ENCODE measurements around the gene B4GALT1.
A peak's percentile ranks its signal among the peaks of the same experiment; 100 is the strongest.
"Not testable (repeated sequence)": the region's sequence is repeated elsewhere in the genome, so short reads cannot be mapped to it uniquely, and the experiment has no call there.

The B4GALT1 gene

DNA sequence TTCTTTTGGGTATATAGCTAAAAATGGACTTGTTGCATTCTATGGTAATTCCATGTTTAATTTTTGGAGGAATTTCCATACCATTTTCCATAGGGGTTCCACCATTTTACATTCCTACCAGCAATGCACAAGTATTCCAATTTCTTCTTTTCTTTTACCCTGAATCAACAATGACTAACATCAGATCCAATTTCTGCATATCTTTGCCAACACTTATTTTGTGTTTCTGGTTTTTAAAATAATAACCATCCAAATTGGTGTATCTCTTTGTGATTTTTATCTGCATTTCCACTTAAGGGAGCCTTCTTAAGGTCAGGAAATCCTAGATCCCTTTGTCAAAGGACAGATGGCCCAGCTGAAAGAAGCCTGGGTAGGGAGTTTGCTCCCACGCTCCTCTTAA lies 61.2 kb downstream of the B4GALT1 start:
- H3K27me3 Mint-ChIP-seq (ENCODE audit: low read depth): no peaks in the 10 kb centered on the region
- H3K9me3 Mint-ChIP-seq: no peaks in the 10 kb centered on the region
- no peak overlapping the region for H3K27ac Mint-ChIP-seq
- no peak overlapping the region for H3K4me3 Mint-ChIP-seq
- H3K36me3 Mint-ChIP-seq (ENCODE audit: low read depth): peaks cover 3% of the 10 kb centered on the region
- peaks cover 6% of the 10 kb centered on the region for H3K4me1 Mint-ChIP-seq (ENCODE audit: low read depth)

GRCh38 chr9:33105504-33105903 lies 61.6 kb downstream of the B4GALT1 start:
- H3K9me3 Mint-ChIP-seq: no peaks in the 10 kb centered on the region
- peaks cover 6% of the 10 kb centered on the region for H3K4me1 Mint-ChIP-seq (ENCODE audit: low read depth)
- H3K27me3 Mint-ChIP-seq (ENCODE audit: low read depth): no peaks in the 10 kb centered on the region
- H3K36me3 Mint-ChIP-seq (ENCODE audit: low read depth): peaks cover 3% of the 10 kb centered on the region
- H3K27ac Mint-ChIP-seq: no peak overlapping the region
- no peak overlapping the region for H3K4me3 Mint-ChIP-seq

DNA sequence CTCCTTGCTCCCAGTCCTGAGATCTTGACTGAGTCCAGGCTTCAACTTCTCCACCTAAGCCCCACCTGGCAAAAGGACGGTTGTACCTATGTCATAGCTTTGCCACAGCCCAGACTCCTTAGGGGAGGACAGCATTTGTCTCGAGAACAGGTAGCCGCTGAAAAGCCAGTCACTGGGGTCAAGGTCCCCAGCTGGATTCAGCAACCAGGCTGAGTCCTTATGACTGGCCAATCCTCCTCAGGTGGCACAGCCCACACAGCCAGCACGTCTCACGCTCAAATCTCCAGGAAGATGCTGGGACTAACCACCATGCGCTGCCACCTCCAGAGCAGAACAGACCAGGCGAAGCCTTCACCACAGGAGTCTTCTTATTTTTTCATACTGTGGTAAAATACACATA lies 62.7 kb downstream of the B4GALT1 start:
- no peak overlapping the region for H3K4me3 Mint-ChIP-seq
- H3K27ac Mint-ChIP-seq: no peak overlapping the region
- H3K9me3 Mint-ChIP-seq: no peaks in the 10 kb centered on the region

DNA sequence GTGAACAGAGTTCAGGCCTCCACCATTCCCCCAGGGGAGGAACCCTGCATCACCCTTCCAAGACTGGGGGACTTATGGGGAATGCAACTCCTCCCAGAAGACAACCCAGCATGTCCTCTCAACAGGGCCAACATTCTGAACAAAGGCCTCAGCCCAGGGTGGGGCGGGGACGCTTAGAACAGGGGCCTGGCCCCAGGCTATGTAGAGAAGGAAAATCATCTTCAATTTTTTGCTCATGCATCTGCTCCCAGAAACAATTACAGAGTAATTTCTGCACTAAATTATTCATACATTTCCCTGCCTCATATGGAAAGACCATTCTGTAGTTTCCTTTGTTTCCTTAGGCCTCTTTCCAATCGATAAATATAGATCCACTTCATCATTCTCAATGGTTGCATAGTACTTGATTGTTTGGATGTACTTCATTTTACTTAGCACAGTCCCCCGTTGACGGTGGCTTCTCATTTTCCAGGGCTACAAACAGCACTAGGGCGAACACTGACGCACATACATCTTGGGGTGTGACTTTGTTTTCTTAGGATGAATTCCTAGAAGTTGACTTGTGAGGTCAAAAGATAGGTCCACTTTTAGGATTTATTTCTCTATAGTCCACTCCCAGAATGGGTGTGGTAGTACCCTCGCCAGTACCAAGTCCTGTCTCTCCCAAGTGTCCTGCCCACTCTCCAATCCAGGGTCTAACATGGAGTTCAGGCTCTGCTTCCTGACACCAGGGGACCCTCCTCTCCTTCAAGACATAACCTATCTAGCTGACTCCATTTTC lies 63.4 kb downstream of the B4GALT1 start:
- no peak overlapping the region for H3K4me3 Mint-ChIP-seq
- no peak overlapping the region for H3K27ac Mint-ChIP-seq
- no peaks in the 10 kb centered on the region for H3K36me3 Mint-ChIP-seq (ENCODE audit: low read depth)
- no peaks in the 10 kb centered on the region for H3K27me3 Mint-ChIP-seq (ENCODE audit: low read depth)
- peaks cover 4% of the 10 kb centered on the region for H3K4me1 Mint-ChIP-seq (ENCODE audit: low read depth)
- H3K9me3 Mint-ChIP-seq: no peaks in the 10 kb centered on the region

More for the DNA sequence above, 62.7 kb downstream of the B4GALT1 start:
- Mint-ChIP-seq H3K36me3 (ENCODE audit: low read depth) (no peaks in the 10 kb centered on the region), H3K4me1 (ENCODE audit: low read depth) (peaks cover 4% of the 10 kb centered on the region), H3K27me3 (ENCODE audit: low read depth) (no peaks in the 10 kb centered on the region)

DNA sequence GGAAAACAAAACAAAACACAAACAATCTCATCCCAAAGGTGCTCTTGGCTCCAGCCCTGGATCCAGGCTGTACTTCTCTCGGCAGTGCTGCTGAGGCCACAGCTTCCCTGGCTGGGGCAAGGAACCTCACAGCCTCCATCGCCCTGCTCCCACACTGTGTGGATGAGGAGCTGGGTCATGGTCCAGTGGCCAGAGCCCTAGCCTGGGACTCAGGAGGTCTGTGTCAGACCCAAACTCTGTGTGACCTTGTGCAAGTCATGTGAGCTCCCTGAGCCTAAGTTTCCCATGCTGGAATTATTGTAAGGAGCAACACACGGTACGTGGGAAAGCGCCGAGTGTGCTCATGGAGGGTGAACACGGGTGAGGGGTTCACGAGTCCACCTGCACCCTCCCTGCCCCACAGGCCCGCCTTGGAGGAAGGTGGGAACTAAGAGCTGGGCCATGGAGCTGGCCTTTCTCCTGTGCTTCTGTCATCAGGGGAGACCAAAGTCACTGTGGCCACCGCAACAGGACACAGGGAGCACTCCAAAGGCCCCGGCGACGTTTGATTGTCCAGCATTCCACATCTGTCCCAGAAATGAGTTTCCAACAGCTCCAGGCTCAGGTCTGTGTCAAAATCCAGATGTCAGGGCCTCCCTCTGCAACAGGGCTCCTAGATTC lies 64.5 kb downstream of the B4GALT1 start:
- peaks cover 4% of the 10 kb centered on the region for H3K4me1 Mint-ChIP-seq (ENCODE audit: low read depth)
- no peak overlapping the region for H3K4me3 Mint-ChIP-seq

GRCh38 chr9:33101104-33101951 lies 65.8 kb downstream of the B4GALT1 start:
- H3K9me3 Mint-ChIP-seq: no peaks in the 10 kb centered on the region
- no peak overlapping the region for H3K27ac Mint-ChIP-seq

More for the DNA sequence above, 64.5 kb downstream of the B4GALT1 start:
- H3K9me3 Mint-ChIP-seq: no peaks in the 10 kb centered on the region
- no peak overlapping the region for H3K27ac Mint-ChIP-seq
- H3K27me3 Mint-ChIP-seq (ENCODE audit: low read depth): no peaks in the 10 kb centered on the region
- no peaks in the 10 kb centered on the region for H3K36me3 Mint-ChIP-seq (ENCODE audit: low read depth)

GRCh38 chr9:33099754-33100153 lies 67.4 kb downstream of the B4GALT1 start:
- H3K27ac Mint-ChIP-seq: no peak overlapping the region
- no peaks in the 10 kb centered on the region for H3K36me3 Mint-ChIP-seq (ENCODE audit: low read depth)
- no peaks in the 10 kb centered on the region for H3K4me1 Mint-ChIP-seq (ENCODE audit: low read depth)
- no peaks in the 10 kb centered on the region for H3K27me3 Mint-ChIP-seq (ENCODE audit: low read depth)
- H3K4me3 Mint-ChIP-seq: no peak overlapping the region
- no peaks in the 10 kb centered on the region for H3K9me3 Mint-ChIP-seq

More at GRCh38 chr9:33101104-33101951, 65.8 kb downstream of the B4GALT1 start:
- Mint-ChIP-seq H3K4me1 (ENCODE audit: low read depth) (peaks cover under 1% of the 10 kb centered on the region), H3K36me3 (ENCODE audit: low read depth) (no peaks in the 10 kb centered on the region), H3K4me3 (no peak overlapping the region), H3K27me3 (ENCODE audit: low read depth) (no peaks in the 10 kb centered on the region)

- Mint-ChIP-seq H3K27me3 (ENCODE audit: low read depth) (no peaks in the 10 kb centered on the region), H3K36me3 (ENCODE audit: low read depth) (no peaks in the 10 kb centered on the region), H3K4me3 (no peak overlapping the region), H3K9me3 (no peaks in the 10 kb centered on the region), H3K27ac (no peak overlapping the region), H3K4me1 (ENCODE audit: low read depth) (peaks cover 9% of the 10 kb centered on the region)
These were observed 69.9 kb downstream of the B4GALT1 start for GRCh38 chr9:33097192-33097591.

DNA sequence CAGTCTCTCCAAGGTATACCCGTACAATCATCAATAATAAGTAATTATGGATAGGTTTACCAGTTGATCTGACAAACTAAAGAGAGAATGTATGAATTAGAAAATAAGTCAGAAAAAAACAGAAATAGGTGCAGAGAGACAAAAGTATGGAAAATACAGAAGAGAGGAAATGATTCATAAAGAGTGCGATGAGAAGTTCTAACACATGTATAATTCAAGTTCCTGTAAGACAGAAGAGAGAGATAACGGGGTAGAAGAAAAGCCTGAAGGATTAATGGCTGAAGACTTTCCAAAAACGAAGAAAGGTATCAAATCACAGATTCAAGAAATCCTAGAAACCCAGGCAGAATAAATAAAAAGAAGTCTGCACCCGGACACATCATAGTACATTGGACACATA lies 74.5 kb downstream of the B4GALT1 start:
- Mint-ChIP-seq H3K36me3 (ENCODE audit: low read depth) (no peaks in the 10 kb centered on the region), H3K27ac (no peak overlapping the region), H3K4me3 (no peak overlapping the region), H3K27me3 (ENCODE audit: low read depth) (peaks cover 16% of the 10 kb centered on the region), H3K9me3 (no peaks in the 10 kb centered on the region), H3K4me1 (ENCODE audit: low read depth) (peaks cover 10% of the 10 kb centered on the region)

DNA sequence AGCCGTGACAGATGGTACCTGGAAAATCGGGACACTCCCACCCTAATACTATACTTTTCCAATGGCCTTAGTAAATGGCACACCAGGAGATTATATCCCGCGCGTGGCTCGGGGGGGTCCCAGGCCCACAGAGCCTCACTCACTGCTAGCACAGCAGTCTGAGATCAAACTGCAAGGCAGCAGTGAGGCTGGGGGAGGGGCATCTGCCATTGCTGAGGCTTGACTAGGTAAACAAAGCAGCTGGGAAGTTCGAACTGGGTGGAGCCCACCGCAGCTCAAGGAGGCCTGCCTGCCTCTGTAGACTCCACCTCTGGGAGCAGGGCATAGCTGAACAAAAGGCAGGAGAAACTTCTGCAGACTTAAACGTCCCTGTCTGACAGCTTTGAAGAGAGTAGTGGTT lies 81.5 kb downstream of the B4GALT1 start:
- not testable (repeated sequence) for H3K36me3 Mint-ChIP-seq (ENCODE audit: low read depth); H3K27ac Mint-ChIP-seq; H3K9me3 Mint-ChIP-seq; H3K4me3 Mint-ChIP-seq
- peaks cover 20% of the 10 kb centered on the region for H3K27me3 Mint-ChIP-seq (ENCODE audit: low read depth)
- peaks cover 26% of the 10 kb centered on the region for H3K4me1 Mint-ChIP-seq (ENCODE audit: low read depth)

DNA sequence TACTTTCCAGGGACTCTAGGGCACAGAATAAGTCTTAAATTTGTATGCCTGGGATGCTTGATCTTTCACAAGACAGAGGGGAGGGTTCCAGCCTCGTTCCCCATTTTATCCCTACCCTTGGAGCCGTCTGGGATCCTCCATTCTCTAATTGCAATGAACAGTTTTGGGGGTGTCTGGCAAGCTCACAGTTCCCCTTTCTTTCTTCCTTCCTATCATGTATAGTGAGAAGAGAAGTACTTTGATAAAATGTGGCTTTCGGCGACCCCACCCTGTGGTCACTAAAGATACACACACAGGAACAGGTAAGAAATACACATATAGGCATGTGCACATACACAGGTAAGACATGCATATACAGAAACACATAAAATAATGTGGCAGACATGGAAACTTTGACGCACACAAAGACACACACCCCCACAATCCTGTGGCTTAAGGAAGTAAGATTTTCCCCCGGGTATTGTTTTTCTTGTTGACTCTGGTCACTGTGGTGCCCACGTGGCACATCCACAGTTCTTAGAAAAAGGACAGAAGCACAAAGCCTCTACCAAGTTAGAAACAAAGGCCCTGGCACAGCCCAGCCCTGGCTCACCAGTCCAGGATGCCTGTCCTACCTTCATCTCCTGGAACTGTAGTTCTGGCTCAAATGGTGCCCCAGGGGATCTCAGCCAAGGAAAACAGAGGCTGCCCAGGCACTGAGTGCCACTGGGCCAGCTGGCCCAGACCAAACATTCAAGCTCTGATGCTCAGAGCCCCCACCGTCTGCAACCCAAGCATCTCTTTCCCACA lies 84.4 kb downstream of the B4GALT1 start:
- H3K9me3 Mint-ChIP-seq: no peaks in the 10 kb centered on the region
- H3K27ac Mint-ChIP-seq: peak overlapping the region; percentile 3
- H3K27me3 Mint-ChIP-seq (ENCODE audit: low read depth): peaks cover 5% of the 10 kb centered on the region
- peak overlapping the region; percentile 14 for H3K4me3 Mint-ChIP-seq
- peaks cover 30% of the 10 kb centered on the region for H3K4me1 Mint-ChIP-seq (ENCODE audit: low read depth)
- no peaks in the 10 kb centered on the region for H3K36me3 Mint-ChIP-seq (ENCODE audit: low read depth)

GRCh38 chr9:33082128-33082527 lies 85.0 kb downstream of the B4GALT1 start:
- H3K27ac Mint-ChIP-seq: peak overlapping the region; percentile 58
- no peaks in the 10 kb centered on the region for H3K36me3 Mint-ChIP-seq (ENCODE audit: low read depth)
- H3K4me3 Mint-ChIP-seq: peak overlapping the region; percentile 14
- no peaks in the 10 kb centered on the region for H3K27me3 Mint-ChIP-seq (ENCODE audit: low read depth)
- H3K9me3 Mint-ChIP-seq: no peaks in the 10 kb centered on the region
- peaks cover 32% of the 10 kb centered on the region for H3K4me1 Mint-ChIP-seq (ENCODE audit: low read depth)

GRCh38 chr9:33081128-33081851 lies 85.8 kb downstream of the B4GALT1 start:
- peaks cover 37% of the 10 kb centered on the region for H3K4me1 Mint-ChIP-seq (ENCODE audit: low read depth)
- no peaks in the 10 kb centered on the region for H3K27me3 Mint-ChIP-seq (ENCODE audit: low read depth)
- no peaks in the 10 kb centered on the region for H3K9me3 Mint-ChIP-seq
- no peak overlapping the region for H3K27ac Mint-ChIP-seq
- H3K36me3 Mint-ChIP-seq (ENCODE audit: low read depth): peaks cover 2% of the 10 kb centered on the region
- no peak overlapping the region for H3K4me3 Mint-ChIP-seq
